Daoy (cell line): ENCODE data around the gene BIRC6. TPM values are rescaled to one million over a fixed set of nuclear protein-coding genes. Genes with fewer than 3 reads are reported as not detected.
"Not testable (repeated sequence)": the region's sequence is repeated elsewhere in the genome, so short reads cannot be mapped to it uniquely, and the experiment has no call there.

ENCODE experiments used
- DNase-seq: peaks from one replicate; pipeline ENCODE4 v3.0.0-alpha.2; 2015; ENCODE audit warnings: low read depth
- total RNA-seq: library from RNA; depleted of rRNA; stranded (reverse); fragments of >200 nt; shearing (Covaris generic); gene quantifications from 2 replicates; pipeline ENCODE4 v1.2.3, GENCODE V29; 2014

The BIRC6 gene
- total RNA-seq, 1 experiment from 2014 or later: 63.6 TPM

DNA sequence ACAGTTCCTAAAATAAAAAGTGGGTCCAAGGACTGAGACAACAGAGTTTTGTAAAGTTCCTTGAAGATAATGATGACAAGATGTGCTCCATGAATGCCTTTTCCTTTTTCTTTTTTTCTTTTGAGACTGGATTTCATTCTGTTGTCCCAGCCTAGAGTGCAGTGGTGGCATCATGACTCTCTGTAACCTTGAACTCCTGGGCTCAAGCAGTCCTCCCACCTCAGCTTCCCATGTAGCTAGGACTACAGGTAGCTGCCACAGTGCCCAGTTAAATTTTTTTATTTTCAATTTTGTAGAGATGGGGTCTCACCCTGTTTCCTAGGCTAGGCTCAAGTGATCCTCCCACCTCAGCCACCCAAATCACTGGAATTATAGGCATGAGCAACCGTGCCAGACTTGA lies 254.9 kb downstream of the BIRC6 start:
- no peak for DNase-seq

DNA sequence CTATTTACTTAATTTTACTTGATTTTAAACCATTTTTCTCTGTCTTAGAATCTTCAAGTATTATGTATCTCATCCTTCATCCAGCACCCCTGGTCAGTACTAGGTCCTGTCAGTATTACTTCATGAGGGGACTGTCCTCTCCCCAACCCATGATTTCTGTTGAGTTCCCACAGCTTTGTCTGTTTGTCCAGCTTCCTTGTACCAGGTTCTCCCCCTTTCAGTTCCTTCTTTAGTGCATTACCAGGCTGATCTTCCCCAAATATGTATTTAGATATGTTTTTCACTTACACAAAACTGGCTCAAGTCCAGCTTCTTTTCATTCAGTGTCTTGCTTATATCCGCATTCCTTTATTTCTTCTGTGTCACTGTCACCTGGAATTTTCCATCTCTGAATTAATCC lies 257.3 kb downstream of the BIRC6 start:
- no peak for DNase-seq

DNA sequence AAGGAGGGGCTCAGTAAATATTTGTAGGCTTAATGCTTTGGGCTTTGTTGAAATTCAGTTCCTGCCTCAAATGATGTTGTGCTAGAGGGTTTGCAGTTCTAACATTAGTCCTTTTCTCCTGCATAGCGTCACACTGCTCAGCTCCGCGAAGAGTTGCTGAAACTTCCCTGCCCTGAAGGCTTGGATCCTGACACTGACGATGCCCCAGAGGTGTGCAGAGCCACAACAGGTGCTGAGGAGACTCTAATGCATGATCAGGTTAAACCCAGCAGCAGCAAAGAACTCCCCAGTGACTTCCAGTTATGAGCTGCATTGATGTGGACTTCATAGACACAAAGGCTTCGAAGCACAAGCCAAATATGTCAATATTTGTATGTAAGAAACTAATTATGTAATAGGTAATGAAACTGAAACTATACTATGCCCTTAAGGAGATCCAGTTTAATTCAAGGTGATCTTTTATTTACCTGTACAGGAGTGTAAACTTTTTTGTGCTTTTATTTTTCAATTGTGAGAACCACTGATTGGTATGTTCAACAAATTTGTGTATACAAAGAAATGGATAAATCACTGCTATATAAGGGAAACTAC lies 260.9 kb downstream of the BIRC6 start:
- no peak for DNase-seq

DNA sequence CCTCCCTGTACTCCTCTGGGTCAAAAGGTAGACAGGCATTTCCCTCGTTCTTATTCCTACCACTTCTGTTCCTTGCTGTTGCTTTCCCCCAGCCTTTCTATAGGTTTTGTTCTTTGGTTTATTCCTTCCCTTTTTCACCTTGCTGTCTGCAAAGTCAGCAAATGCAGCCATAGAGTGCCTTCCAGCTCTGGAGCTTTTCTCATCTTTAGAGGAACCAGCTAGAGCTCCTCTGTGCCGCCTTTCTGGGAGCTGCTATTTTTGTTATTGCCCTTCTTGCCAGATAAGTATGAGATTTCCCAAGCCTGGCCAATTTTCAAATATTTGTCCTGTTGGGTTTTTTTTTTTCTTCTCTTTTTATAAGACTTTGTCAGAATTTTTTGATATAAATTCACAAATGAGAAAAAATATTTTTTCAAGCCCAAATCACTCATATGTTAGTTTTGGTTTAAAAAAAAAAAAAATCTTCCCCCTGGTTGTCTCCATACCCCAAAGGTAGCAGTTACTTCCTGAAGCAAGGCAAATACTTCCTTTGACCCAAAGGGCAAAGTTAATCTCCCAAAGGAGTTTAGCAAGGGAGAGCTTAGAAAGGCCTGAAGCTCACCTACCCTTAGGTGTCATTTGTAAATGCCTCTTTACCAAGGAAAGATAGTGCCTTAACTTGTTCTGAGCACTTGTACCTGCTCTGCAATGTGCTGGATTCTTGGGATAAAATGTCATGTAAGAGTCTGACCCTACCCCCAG lies 265.9 kb downstream of the BIRC6 start:
- DNase-seq: no peak

DNA sequence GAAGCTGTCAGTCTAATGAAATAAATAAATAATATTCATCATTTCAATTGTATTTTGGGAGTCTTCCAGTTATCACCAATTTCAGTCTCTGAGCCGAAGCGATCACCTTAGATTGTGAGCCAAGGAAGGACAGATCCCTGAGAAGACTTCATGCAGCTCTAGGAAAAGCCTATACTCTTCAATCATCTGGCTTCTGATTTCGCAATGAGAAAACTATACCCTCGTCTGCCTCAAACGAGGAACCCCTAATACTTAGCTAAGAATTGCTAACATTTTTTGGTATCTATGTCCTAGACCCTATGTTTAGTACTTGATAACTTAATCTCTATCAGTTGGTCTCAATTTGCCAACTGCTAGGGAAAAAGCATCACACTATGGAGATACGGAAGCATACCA lies 266.5 kb downstream of the BIRC6 start:
- DNase-seq: no peak

DNA sequence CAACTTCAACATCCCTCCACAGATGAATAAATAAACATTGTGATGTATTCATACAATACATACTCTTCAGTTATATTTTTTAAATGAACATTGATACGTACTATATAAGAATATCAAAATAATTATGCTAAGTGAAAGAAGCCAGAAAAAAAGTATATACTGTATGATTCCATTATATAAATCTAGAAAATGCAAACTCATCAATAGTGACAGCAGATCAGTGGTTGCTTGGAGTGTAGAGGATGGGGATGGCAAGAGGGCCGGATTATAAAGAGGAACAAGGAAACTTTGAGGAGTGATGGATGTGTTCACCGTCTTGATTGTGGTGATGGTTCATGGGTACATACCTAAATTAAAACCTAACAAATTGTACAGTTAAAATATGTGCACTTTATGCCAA lies 268.0 kb downstream of the BIRC6 start:
- DNase-seq: no peak

DNA sequence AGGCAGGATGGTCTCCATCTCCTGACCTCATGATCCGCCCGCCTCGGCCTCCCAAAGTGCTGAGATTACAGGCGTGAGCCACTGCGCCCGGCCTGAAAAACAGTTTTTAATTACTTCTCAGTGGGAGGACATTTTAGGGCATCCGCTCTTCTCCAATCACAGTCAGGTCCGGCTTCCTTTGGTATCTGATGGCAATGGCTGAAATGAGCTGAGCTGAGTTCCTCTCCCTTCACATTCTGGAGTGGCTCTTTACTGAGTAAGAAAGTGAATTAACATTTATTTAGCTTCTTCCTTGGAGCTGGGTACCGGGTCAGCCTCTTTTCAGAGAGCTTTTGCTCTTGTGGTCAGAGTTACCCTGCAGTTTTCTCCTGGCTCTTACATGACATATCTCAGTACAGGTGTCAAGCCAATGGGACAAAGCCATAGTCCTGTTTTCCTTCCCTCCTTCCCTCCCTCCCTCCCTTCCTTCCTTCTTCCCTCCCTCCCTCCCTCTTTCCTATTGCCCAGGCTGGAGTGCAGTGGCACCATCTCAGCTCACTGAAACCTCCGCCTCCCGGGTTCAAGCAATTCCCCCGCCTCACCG lies 269.9 kb downstream of the BIRC6 start:
- no peak for DNase-seq

DNA sequence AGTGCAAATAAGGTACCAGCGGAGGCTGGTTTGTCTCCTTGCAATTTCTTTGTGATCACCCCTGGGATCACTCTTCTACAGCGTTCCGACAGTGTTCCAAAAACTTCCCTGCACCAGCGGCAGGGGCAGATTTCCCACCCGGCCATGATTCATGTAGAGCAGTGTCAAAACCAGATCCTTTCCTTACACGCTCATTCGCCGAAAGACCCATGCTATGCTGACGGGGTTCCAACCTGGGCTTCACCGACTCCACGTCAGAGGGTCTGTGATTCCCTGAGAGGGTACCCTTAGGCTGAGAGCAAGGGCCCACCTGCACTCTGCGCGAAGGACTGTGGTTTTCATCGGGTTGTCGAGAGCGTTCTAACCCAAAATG lies 270.6 kb downstream of the BIRC6 start:
- DNase-seq: peak; percentile 66

DNA sequence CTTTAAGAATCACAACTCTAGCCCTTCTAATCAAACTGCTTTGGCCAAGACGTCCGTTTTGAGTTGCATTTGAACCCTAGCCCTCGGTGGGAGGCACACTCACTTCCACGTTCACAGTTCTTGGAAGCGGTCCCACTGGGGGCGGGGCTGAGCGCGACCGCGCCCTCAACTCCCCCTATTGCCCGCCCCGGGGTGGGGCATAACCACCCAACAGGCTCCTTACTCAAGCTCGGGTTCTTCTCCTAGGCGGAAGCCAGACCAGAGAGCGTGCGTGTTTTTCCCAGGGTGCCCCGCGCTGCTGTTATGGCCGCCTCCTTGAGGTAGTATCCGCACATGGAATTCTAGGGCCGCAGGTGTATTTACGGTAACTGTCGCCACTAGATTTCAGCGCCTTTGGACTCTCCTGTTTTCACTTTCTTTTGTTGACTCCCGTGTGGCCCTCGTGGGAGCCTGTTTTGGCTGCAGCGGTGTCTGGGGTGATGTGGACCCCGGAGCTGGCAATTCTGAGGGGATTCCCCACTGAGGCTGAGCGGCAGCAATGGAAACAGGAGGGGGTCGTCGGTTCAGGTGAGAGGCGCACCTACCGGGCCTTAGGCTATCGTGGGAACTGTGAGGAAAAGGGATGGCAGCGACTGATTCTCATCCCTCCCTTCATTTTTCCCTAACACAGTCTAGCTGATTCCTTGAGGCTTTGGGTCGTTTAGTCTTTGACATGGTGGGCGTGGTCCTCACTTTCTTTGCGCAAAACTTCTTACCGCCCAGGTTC lies 271.2 kb downstream of the BIRC6 start, which contains the start of gene TTC27:
Gene TTC27, plus strand, starts transcription at position 237 of the 766 bp plus-strand sequence. Its CDS starts 243 bp downstream, at position 480.
- DNase-seq: peak; percentile 97

DNA sequence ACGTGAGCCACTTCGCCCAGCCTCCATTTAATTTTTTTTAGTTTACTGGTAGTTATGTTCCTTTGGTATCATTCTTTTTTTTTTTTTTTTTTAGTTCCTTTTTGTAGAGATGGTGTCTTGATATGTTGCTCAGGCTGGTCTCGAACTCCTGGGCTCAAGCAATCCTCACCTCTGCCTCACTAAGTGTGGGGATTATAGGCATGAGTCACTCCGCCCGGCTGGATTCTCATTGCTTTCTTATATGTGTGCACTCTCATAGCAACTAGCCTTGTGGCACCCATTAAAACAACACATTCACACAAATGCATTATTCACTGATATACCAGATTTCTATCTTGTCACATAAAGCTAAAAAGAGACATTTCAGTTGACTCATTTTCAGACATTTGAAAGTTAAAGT lies 275.3 kb downstream of the BIRC6 start:
- peak; percentile 83 for DNase-seq

DNA sequence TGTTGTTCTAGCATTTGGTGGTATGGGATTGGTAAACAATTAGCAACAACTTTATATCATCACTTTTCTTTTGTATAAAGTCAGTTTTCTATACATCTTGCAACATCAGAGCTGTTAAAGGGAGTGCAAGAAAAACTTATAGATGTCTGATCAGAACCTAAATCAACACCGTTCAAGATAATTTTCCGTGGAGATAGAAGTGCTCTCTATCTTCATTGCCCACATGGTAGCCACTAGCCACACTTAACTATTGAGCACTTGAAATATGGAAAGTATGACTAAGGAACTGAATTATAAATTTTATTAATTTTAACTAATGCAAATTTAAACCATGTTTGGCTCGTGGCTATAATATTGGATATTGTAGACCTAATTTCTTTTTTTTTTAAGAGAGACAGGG lies 276.2 kb downstream of the BIRC6 start:
- no peak for DNase-seq

DNA sequence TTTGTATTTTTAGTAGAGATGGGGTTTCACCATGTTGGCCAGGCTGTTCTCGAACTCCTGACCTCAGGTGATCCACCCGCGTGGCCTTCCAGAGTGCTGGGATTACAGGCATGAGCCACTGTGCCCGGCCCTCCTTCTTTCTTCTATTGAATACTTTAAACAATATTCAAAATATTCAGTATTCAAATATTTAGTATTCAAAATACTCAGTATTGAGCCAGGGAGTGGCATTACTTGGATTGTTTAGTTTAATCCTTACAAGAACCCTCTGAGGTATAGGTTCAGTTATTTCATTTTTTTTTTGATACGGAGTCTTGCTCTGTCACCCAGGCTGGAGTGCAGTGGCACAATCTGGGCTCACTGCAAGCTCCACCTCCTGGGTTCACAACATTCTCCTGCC lies 281.7 kb downstream of the BIRC6 start:
- not testable (repeated sequence) for DNase-seq

DNA sequence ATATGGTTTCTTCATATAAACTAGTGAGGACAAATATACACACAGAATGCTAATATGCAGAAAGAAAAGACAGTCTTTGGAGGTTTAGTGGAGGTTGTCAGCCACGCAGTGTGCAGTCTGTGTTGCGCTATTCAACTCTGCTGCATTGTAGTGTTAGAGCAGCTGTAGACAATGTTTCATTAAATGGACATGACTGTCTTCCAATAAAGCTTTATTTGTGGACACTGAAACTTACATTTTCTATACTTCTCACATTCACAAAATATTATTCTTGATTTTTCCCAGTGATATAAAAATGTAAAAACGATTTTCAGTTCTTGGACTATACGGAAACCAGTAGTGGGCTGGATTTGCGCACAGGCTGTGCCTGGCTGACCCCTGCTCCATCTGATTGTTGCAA lies 284.4 kb downstream of the BIRC6 start:
- DNase-seq: no peak

DNA sequence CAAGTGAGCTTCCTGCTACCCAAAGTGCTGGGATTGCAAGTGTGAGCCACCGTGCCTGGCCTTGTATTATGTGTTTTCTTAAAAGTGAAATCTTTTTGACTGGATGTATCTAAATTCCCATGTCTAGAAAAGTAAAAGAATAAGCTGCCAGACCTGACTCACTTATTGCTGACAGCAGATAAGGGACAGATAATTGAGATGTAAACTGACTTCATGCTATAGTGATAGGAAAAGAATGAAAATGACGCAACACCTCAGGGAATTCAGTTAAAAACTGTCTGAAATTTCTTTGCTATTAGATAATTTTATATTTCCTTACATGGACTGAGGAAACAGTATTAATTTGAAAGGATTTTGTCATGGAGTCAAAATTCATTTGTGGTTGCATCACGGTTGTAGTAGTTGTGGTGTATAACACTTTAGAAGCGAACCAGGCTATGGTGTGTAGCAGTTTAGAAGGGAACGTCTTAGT lies 290.4 kb downstream of the BIRC6 start:
- DNase-seq: no peak

DNA sequence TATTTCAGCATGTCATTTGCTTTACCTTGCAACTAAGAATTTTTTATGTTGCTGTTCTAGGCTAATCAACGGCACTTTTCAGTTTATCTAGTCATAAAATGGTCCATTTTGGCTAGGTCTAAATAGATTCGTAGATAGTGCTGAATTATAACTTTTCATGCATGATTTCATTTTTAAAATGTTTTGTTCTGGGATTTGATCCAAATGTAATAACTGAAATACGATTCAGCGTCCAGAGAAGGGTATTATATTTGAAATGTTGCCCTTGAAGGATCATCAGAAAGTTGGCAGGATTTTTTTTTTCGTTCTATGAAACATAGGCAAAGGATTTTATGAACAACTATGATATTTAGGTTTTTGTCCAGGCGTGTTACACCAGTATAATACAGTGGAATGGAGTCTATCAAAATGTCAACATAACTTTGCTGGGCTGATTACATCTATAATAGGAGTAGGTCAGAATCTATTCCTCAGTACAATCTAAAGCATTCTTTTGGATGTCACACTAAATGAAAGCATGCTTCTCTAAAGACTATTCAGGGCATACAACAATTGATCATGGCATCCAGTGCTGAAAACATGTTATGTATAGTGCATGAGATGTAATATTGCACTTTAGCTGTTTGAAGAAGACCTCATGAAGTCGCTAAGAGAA lies 295.9 kb downstream of the BIRC6 start:
- no peak for DNase-seq

DNA sequence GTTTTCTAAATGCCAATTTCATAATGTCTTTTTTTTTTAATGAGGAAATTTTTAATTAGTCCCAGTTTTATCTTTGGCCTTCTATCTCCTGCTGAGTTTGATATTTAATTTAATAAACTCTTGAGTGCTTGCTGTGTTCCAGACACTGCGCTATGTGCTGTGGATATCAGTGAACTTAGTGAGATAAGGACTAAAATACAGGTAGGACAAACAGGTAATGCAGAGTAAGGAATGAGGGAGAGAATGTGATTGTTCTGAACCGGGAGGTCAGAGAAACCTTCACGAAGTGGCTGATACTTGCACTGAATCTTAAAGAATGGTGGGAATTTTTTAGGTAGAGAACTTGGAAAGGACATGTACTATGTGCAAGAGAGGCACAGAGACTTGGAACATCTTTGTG lies 299.2 kb downstream of the BIRC6 start:
- no peak for DNase-seq

DNA sequence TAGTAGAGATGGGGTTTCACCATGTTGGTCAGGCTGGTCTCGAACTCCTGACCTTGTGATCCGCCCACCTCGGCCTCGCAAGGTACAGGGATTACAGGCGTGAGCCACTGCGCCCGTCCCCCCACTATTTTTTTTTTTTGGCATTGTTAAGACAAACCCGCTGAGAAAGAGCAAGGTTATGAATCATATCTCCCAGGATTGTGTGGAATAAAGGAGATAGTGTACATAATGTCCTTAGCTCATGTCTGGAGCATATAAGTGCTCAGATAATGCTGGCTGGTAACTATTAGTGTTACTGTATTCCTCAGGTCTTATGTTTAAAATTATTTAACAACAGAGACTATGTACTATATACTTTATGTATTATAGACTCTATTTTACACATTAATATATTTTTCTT lies 307.0 kb downstream of the BIRC6 start:
- DNase-seq: no peak

DNA sequence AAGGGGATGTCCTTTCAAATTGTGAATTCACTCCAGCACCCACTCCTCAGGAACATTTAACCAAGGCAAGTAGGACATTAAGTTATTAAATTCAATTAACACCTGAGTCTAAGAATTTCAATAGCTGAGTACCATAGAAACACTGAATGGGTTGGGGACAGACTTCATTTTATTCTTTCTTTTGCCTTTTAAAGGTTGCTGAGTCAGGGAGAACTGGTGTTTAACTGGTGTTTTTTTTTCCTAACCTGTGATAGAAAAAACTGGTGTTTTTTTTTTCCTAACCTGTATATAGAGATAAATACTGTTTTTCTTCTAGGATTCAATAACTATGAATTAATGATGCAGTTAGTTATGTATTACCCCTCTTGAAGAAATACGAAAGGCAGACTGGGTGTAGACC lies 309.9 kb downstream of the BIRC6 start:
- no peak for DNase-seq

DNA sequence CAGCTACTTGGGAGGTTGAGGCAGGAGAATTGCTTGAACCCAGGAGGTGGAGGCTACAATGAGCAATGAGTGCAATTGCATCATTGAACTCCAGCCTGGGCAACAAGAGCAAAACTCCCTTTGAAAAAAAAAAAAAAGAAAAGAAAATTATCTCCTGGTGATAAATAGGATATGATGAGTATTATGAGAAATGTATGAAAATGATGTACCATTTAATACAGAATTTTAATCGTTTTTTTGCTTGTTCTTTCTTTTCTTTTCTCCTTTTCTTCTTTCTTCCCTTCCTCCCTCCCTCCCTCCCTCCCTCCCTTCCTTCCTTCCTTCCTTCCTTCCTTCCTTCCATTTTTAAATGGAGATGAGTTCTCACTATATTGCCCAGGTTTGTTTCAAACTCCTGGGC lies 311.4 kb downstream of the BIRC6 start:
- no peak for DNase-seq
